GM23338 (cell line): Measurements from ENCODE around the gene DACH2. TPM values are rescaled to one million over a fixed set of nuclear protein-coding genes. Genes with fewer than 3 reads are reported as not detected.
A peak's percentile ranks its signal among the peaks of the same experiment; 100 is the strongest.

Experiments used
- ATAC-seq: fragments of 200-7000 bp; cut with Tn5 transposase; 3 replicates; pipeline ENCODE4 v1.9.1; 2020
- DNase-seq: peaks from one replicate; pipeline ENCODE4 v3.0.0-alpha.2; 2015; ENCODE audit warnings: low spot score
- H2AFZ ChIP-seq: fragments of 200-600 bp; sonication (generic); 2 replicates; pipeline ENCODE4 v1.8.0; 2016; ENCODE audit warnings: antibody characterized with exemption, mild to moderate bottlenecking, moderate library complexity
- H3F3A ChIP-seq: fragments of 200-600 bp; sonication (generic); replicated peaks from 2 replicates; pipeline ENCODE4 v1.8.0; 2017; ENCODE audit warnings: antibody characterized with exemption, mixed run types, low read depth
- H3K27ac ChIP-seq: fragments of 200-600 bp; sonication (generic); 2 replicates; pipeline ENCODE4 v1.6.1; 2016; ENCODE audit warnings: low read depth
- H3K27me3 ChIP-seq: fragments of 200-600 bp; sonication (generic); 2 replicates; pipeline ENCODE4 v1.8.0; 2016; ENCODE audit warnings: mild to moderate bottlenecking, mixed run types, moderate library complexity; ENCODE audit not compliant: insufficient read depth
- H3K36me3 ChIP-seq: fragments of 200-600 bp; sonication (generic); 2 replicates; pipeline ENCODE4 v1.8.0; 2016; ENCODE audit warnings: mild to moderate bottlenecking; ENCODE audit not compliant: insufficient read depth
- H3K4me1 ChIP-seq: fragments of 200-600 bp; sonication (generic); 2 replicates; pipeline ENCODE4 v1.8.0; 2016; ENCODE audit warnings: mild to moderate bottlenecking, moderate library complexity; ENCODE audit not compliant: insufficient read depth
- H3K4me2 ChIP-seq: fragments of 200-600 bp; sonication (generic); 2 replicates; pipeline ENCODE4 v1.7.1; 2017; ENCODE audit warnings: mixed run types
- H3K4me3 ChIP-seq: fragments of 200-600 bp; sonication (generic); 2 replicates; pipeline ENCODE4 v1.6.1; 2016; ENCODE audit warnings: mixed run types
- H3K79me2 ChIP-seq: fragments of 200-600 bp; sonication (generic); replicated peaks from 2 replicates; pipeline ENCODE4 v1.8.0; 2017; ENCODE audit warnings: mild to moderate bottlenecking; ENCODE audit not compliant: insufficient read depth
- H3K9me2 ChIP-seq: fragments of 200-600 bp; sonication (generic); 2 replicates; pipeline ENCODE4 v1.8.0; 2017; ENCODE audit not compliant: insufficient read depth
- H4K20me1 ChIP-seq: fragments of 200-600 bp; sonication (generic); replicated peaks from 2 replicates; pipeline ENCODE4 v1.8.0; 2017; ENCODE audit warnings: mild to moderate bottlenecking; ENCODE audit not compliant: insufficient read depth
- H3K27ac Mint-ChIP-seq: 2 replicates; pipeline ENCODE4 v1.8.0; 2020; ENCODE audit warnings: inconsistent platforms, mild to moderate bottlenecking, moderate library complexity, mixed read lengths
- H3K27me3 Mint-ChIP-seq: 3 replicates; pipeline ENCODE4 v1.8.0; 2022; ENCODE audit warnings: low read depth, mild to moderate bottlenecking, moderate library complexity, mixed read lengths, inconsistent platforms; ENCODE audit not compliant: insufficient read depth, poor library complexity
- H3K36me3 Mint-ChIP-seq: 3 replicates; pipeline ENCODE4 v1.8.0; 2021; ENCODE audit warnings: low read depth, mild to moderate bottlenecking, inconsistent platforms, moderate library complexity, mixed read lengths
- H3K4me1 Mint-ChIP-seq: 3 replicates; pipeline ENCODE4 v1.8.0; 2020; ENCODE audit warnings: mild to moderate bottlenecking, inconsistent platforms, mixed read lengths
- H3K4me3 Mint-ChIP-seq: 3 replicates; pipeline ENCODE4 v1.8.0; 2021; ENCODE audit warnings: moderate library complexity, mild to moderate bottlenecking, inconsistent platforms, mixed read lengths
- H3K9me3 Mint-ChIP-seq: 3 replicates; pipeline ENCODE4 v1.8.0; 2020; ENCODE audit warnings: moderate library complexity, mild to moderate bottlenecking, inconsistent platforms, mixed read lengths
- CREB1 ChIP-seq: fragments of 250-450 bp; sonication (Bioruptor Pico); IDR thresholded peaks from 2 replicates; pipeline ENCODE4 v1.5.0; 2020; ENCODE audit warnings: low read depth, mild to moderate bottlenecking, moderate library complexity
- CTCF ChIP-seq, 2 experiments: fragments of 200-600 bp in 1 of 2; sonication (generic) in 1 of 2; conservative IDR thresholded peaks; 2 replicates each; pipeline versions ENCODE4 v1.5.1 to v1.6.1; 2016 to 2017; ENCODE audit warnings: antibody characterized with exemption in 2 of 2, low read depth in 2 of 2, mild to moderate bottlenecking in 2 of 2, moderate library complexity in 1 of 2
- JUNB ChIP-seq: IDR thresholded peaks from one replicate; pipeline ENCODE4 v1.6.1; 2016; ENCODE audit warnings: antibody characterized with exemption; ENCODE audit not compliant: unreplicated experiment
- NANOG ChIP-seq: IDR thresholded peaks from 2 replicates; pipeline ENCODE4 v1.6.1; 2016; ENCODE audit warnings: antibody characterized with exemption, borderline replicate concordance
- STAT1 ChIP-seq: IDR thresholded peaks from one replicate; pipeline ENCODE4 v1.6.1; 2016; ENCODE audit warnings: antibody characterized with exemption; ENCODE audit not compliant: unreplicated experiment
- ZNF114 ChIP-seq: fragments of 250-450 bp; sonication (Bioruptor Pico); IDR thresholded peaks from 2 replicates; pipeline ENCODE4 v1.5.0; 2020; ENCODE audit warnings: mild to moderate bottlenecking, moderate library complexity
- polyA plus RNA-seq: library from polyadenylated mRNA; unstranded; fragments of >200 nt; fragmentation: Nextera tagmentation; extraction: Ambion mirVana; gene quantifications from 2 replicates; pipeline ENCODE4 v1.2.1, GENCODE V29; 2016
- total RNA-seq: library from RNA; depleted of rRNA; stranded (reverse); fragments of >200 nt; shearing (Covaris generic); gene quantifications from 2 replicates; pipeline ENCODE4 v1.2.3, GENCODE V29; 2014

Gene DACH2
- total and polyA plus RNA-seq, 2 experiments from 2014 or later = 2.4 to 4.6 TPM

- no peaks in the 10 kb centered on the region for H3K4me1 Mint-ChIP-seq
- peaks cover 35% of the 10 kb centered on the region for H3K9me3 Mint-ChIP-seq
- H4K20me1 ChIP-seq = no peaks in the 10 kb centered on the region
- no peaks in the 10 kb centered on the region for H3K9me2 ChIP-seq
- H3K27ac ChIP-seq = no peak overlapping the region
- no peaks in the 10 kb centered on the region for H3F3A ChIP-seq
- no peaks in the 10 kb centered on the region for H3K4me1 ChIP-seq
- H3K27me3 ChIP-seq = no peaks in the 10 kb centered on the region
- no peak overlapping the region for H3K27ac Mint-ChIP-seq
- H3K4me3 ChIP-seq = no peak overlapping the region
- H3K36me3 ChIP-seq = no peaks in the 10 kb centered on the region
- H3K79me2 ChIP-seq = no peaks in the 10 kb centered on the region
- no peak for TF ChIP-seq CREB1 (CRISPR knock-in tag)
- no peak for TF ChIP-seq STAT1
- no peak for TF ChIP-seq JUNB
- TF ChIP-seq CTCF (conservative IDR thresholded peaks at IDR 0.05; ENCODE audit: low read depth in 2 of 2) = 0 out of 4 replicates have a peak, but pooled peaks of 1 of the 2 experiments have one; percentile 14
- no peak for TF ChIP-seq NANOG
- H3K27me3 Mint-ChIP-seq = no peaks in the 10 kb centered on the region
- H3K4me2 ChIP-seq = no peak overlapping the region
- ATAC-seq (no peak), DNase-seq (no peak)
- peaks cover 26% of the 10 kb centered on the region for H3K36me3 Mint-ChIP-seq
- H2AFZ ChIP-seq = no peak overlapping the region
- no peak overlapping the region for H3K4me3 Mint-ChIP-seq
Measured at GRCh38 chrX:86322913-86323312, 174.7 kb downstream of the DACH2 start.

GRCh38 chrX:86329174-86329573, 180.9 kb downstream of the DACH2 start:
- H3K9me2 ChIP-seq = no peaks in the 10 kb centered on the region

GRCh38 chrX:86348669-86349068, 200.4 kb downstream of the DACH2 start:
- DNase-seq (peak; percentile 58), ATAC-seq (peak; percentile 94)
- H3K27me3 ChIP-seq = no peaks in the 10 kb centered on the region
- H3K4me1 ChIP-seq = no peaks in the 10 kb centered on the region
- H3K4me2 ChIP-seq = no peak overlapping the region
- Mint-ChIP-seq H3K27ac (no peak overlapping the region), H3K27me3 (no peaks in the 10 kb centered on the region), H3K4me3 (no peak overlapping the region), H3K9me3 (no peaks in the 10 kb centered on the region), H3K36me3 (no peaks in the 10 kb centered on the region), H3K4me1 (no peaks in the 10 kb centered on the region)
- H2AFZ ChIP-seq = no peak overlapping the region
- H3K9me2 ChIP-seq = no peaks in the 10 kb centered on the region
- no peaks in the 10 kb centered on the region for H3K36me3 ChIP-seq
- H3K79me2 ChIP-seq = no peaks in the 10 kb centered on the region
- H3F3A ChIP-seq = no peaks in the 10 kb centered on the region
- TF ChIP-seq CTCF (conservative IDR thresholded peaks at IDR 0.05; ENCODE audit: low read depth in 2 of 2) = peak; percentile 56 to 67
- no peak for TF ChIP-seq CREB1 (CRISPR knock-in tag)
- no peak overlapping the region for H3K27ac ChIP-seq
- H3K4me3 ChIP-seq = no peak overlapping the region
- no peaks in the 10 kb centered on the region for H4K20me1 ChIP-seq

More at GRCh38 chrX:86329174-86329573, 180.9 kb downstream of the DACH2 start:
- H3K27ac ChIP-seq = no peak overlapping the region
- no peak for ATAC-seq
- TF ChIP-seq JUNB (no peak), CREB1 (CRISPR knock-in tag) (no peak), ZNF114 (no peak)
- DNase-seq = peak; percentile 2
- H2AFZ ChIP-seq = no peak overlapping the region
- no peaks in the 10 kb centered on the region for H3K79me2 ChIP-seq
- H3K27me3 ChIP-seq = no peaks in the 10 kb centered on the region
- no peaks in the 10 kb centered on the region for H3F3A ChIP-seq
- Mint-ChIP-seq H3K9me3 (peaks cover 4% of the 10 kb centered on the region; the same call in 2 of the 3 replicates), H3K36me3 (peaks cover 3% of the 10 kb centered on the region; the same call in 1 of the 3 replicates), H3K27me3 (no peaks in the 10 kb centered on the region), H3K27ac (no peak overlapping the region), H3K4me1 (peaks cover 5% of the 10 kb centered on the region; the same call in 1 of the 3 replicates), H3K4me3 (no peak overlapping the region)
- no peaks in the 10 kb centered on the region for H3K36me3 ChIP-seq
- no peaks in the 10 kb centered on the region for H3K4me1 ChIP-seq
- no peak overlapping the region for H3K4me3 ChIP-seq
- no peaks in the 10 kb centered on the region for H4K20me1 ChIP-seq
- no peak overlapping the region for H3K4me2 ChIP-seq
